ENCODE measurements around the gene LRFN5.
"Not testable (repeated sequence)": the region's sequence is repeated elsewhere in the genome, so short reads cannot be mapped to it uniquely, and the experiment has no call there.

The LRFN5 gene

DNA sequence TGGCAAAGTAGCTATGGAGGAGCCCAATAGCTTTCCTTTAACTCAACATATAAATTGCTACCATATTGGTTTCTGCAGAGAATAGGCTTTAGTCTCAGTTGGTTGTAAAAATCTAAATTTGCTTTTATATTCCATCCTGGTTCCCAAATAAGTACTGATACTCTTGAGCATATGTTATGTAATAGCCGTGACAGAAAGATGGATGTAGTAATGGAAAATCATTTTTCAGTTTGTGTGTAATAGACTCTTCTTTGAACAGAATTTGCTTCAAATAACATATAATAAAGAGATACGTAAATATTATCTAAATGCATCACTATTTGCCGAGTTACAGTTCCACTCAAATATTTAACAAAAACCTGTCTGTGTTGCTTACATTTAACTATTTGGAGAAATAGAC is 271.6 kb downstream of the LRFN5 start:
- in situ Hi-C loops (cut with MboI; ENCODE audit: low sequenced_read_pairs) = no loop called here

DNA sequence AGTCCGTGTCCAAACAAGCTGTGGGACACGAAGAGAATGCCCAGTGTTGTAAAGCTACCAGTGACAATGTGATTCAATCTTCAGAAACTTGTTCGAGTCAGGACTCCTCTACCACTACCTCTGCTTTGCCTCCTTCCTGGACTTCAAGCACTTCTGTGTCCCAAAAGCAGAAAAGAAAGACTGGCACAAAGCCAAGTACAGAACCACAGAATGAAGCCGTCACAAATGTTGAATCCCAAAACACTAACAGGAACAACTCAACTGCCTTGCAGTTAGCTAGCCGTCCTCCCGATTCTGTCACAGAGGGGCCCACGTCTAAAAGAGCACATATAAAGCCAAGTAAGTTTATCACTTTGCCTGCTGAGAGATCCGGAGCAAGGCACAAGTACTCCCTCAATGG is 284.9 kb downstream of the LRFN5 start:
- in situ Hi-C loops (cut with MboI; ENCODE audit: low sequenced_read_pairs) = no loop called here

DNA sequence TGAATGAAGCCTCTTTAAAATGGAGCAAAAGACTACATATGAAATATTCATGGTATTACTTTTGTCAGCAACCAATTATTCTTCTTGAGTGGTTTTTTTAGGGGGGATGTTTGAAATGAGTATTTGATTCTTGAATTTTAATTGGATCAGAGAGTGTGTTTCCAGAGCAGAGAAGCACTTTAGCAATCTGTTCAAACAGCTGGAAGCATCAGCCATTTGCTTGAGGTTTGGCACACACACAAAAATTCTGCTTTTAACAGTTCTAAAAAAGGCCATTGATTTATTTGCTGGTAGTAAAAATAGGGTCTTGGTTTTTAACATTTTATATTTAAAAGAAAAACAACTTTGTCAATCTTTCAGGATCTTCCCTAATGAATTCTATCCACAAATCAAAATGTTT is 292.7 kb downstream of the LRFN5 start:
- in situ Hi-C loops (cut with MboI; ENCODE audit: low sequenced_read_pairs) = no loop called here

DNA sequence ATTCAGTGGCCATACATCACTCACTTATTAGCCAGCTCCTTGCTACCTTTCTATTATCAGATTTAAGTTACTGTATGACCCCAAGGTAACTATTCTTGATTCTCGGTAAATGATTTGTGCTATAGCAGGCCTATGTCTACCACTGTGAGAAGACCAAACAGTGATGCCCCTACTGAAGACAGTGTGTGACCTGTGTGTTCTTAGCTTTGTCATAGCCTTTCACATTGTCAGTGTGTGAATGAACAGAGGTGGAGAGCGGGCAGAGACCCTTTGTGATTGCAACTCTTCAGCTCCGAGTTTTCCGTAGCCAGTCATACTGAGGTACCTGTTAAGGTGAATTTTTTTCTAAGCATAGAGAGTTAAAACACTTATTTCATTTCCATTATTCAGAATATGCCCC is 294.0 kb downstream of the LRFN5 start:
- in situ Hi-C loops (cut with MboI; ENCODE audit: low sequenced_read_pairs) = no loop called here

DNA sequence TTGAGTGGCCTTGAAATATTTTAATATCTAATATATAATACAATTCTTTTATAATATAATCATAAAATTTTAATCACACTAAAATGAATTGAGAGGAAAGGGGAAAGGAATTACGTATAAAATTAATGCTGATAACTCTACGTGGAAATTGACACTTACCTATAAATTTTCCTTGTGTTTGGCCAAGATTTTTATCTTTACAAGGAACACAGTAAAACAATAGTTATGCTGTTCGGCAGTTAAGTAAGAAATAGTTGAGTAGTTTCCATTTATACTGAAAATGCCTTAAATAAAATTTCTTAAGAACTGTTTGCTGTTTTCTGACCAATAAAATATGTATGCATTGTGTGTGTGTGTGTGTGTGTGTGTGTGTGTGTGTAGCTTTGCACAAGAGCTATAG is 294.4 kb downstream of the LRFN5 start:
- in situ Hi-C loops (cut with MboI; ENCODE audit: low sequenced_read_pairs) = no loop called here

DNA sequence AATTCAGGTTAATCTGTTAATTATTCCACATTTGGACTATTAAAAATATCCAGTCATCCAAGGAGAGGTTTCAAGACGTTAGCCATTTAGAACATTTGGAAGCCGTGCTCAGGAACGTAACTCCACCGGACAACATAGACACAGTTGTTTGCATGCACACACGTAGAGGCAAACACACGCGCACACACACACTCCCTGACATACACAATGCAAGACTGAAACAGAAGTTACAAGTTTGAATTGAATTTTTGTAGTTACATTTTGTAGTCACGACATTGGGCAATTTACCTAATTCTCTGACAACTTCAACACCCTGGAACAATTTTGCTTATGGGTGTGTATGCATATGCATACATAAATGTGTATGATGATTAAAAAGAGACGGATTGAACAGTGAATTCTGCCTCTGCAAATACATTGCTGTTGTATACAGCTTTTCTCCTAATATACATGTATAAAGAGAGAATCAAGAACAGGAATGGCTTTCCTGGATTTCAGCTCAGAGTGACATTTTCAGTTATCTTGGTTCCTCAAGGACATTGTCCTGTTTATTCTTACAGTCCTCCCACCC is 298.8 kb downstream of the LRFN5 start:
- in situ Hi-C loops (cut with MboI; ENCODE audit: low sequenced_read_pairs) = no loop called here

DNA sequence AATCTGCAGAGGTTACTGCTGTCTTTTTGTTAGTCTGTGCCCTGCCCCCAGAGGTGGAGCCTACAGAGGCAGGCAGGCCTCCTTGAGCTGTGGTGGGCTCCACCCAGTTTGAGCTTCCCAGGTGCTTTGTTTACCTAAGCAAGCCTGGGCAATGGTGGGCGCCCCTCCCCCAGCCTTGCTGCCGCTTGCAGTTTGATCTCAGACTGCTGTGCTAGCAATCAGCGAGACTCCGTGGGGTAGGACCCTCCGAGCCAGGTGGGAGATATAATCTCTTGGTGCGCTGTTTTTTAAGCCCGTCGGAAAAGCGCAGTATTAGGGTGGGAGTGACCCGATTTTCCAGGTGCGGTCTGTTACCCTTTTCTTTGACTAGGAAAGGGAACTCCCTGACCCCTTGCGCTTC is 304.5 kb downstream of the LRFN5 start:
- in situ Hi-C loops (cut with MboI; ENCODE audit: low sequenced_read_pairs) = not testable (repeated sequence)

DNA sequence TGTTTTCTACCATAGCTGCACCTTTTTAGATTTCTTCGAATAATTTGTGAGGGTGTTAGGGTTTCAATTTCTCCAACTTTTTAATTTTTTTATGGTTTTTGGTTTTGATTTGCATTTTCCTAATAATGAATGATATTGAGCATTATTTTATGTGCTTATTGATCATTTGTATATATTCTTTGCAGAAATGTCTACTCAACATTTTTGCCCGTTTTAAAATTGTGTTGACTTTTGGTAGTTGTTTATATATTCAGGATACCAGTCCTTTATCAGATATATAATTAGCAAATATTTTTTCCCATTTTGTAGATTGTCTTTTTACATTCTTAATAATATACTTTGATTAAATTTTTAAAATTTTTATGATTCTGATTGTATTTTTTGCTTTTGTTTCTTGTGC is 306.7 kb downstream of the LRFN5 start:
- in situ Hi-C loops (cut with MboI; ENCODE audit: low sequenced_read_pairs) = no loop called here

DNA sequence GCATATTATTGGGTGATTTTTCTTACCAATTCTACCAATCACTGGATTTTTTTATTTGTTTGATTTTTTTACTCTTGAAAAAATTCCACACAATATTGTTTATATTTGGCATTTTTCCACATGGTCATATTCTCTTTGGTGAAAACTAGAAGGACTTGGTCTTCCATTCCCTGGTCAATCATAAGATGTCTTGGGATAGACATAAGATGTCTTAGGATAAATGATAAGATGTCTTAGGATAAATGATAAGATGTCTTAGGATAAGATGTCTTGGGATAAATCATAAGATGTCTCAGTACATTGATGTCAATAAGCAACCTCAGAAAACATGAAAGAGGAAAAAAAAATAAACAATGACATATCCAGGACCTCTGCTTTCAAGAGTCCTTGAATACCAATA is 309.1 kb downstream of the LRFN5 start:
- in situ Hi-C loops (cut with MboI; ENCODE audit: low sequenced_read_pairs) = no loop called here

DNA sequence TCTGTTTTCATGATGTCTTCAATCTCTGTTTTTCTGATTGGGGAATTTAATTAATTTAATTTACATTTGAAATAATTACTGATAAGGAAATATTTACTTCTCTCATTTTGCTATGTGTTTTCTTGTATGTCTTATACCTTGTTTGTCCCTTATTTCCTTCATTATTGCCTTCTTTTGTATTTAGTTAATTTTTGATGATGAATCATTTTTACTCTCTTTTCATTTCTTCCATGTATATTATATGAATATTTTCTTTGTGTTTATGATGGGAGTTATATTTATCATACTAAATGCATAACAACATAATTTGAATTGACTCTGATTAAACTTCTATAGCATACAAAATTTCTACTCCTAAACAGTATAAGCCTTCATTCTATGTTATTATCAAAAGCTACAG is 309.6 kb downstream of the LRFN5 start:
- in situ Hi-C loops (cut with MboI; ENCODE audit: low sequenced_read_pairs) = no loop called here

DNA sequence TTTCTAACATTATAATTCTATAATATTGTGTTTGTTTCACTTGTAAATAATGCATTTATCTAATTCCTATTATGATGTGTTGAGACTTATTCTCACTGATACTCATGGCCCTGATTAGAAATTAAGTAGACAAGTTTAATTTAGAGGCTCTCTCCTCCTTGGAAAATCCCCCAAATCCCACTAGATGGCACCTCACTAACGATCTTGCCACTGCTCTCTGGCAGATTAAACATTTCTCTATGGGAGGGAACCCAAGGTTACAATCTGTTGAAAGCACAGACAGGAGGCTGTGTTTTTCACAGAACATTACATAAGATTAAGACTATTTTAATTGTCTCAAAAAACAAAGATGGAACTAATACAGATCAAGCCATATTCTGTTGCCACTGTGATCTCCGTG is 318.7 kb downstream of the LRFN5 start:
- in situ Hi-C loops (cut with MboI; ENCODE audit: low sequenced_read_pairs) = no loop called here

DNA sequence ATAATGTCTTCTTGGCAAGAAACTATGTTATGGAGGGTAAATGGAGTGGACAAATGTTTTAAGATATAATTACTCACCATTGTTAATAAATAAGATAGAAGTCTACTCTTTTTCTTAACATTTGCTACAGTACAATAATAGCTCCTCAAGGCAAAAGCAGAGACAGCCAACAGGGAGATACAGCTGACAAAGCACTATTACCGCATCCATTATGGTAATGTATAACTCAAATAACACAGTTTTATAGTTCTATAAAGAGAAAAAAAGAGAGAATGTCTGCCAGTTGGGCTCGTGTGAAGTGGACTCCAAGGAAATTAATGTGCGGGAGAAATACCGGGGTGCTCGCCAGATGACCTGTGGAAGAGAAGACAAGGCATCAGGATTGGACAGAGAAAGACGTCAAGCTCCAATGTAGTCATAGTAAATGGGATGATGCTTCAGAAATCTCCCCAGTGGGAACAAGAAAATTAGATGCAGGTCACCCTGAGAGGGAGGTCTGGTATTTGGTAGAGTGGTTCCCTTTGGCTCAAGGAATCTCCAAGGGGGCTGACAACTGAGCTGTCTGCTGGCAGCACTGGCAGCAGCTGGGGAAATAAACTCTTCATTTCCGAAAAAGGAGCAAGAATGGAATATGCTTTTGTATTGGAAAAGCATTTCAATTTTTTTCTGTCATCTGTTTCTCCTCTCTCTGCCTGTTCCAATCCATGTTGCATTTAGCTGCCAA is 343.9 kb downstream of the LRFN5 start:
- in situ Hi-C loops (cut with MboI; ENCODE audit: low sequenced_read_pairs) = no loop called here

All from HL-60/S4 (cell line).